H9 (cell line): ENCODE data around the gene RNPEPL1. TPM values are rescaled to one million over a fixed set of nuclear protein-coding genes. Genes with fewer than 3 reads are reported as not detected.

ENCODE experiments used
- DNase-seq: peaks from one replicate; pipeline ENCODE4 v3.0.0-alpha.2; 2017
- H2AFZ ChIP-seq: one replicate; pipeline ENCODE4 v1.6.1; 2013; ENCODE audit warnings: mild to moderate bottlenecking, low read length, control low read depth, moderate library complexity
- H2AK5ac ChIP-seq: 2 replicates; pipeline ENCODE4 v1.6.1; 2013; ENCODE audit warnings: low read length, control low read depth, mixed read lengths; ENCODE audit not compliant: insufficient read length
- H2BK120ac ChIP-seq: one replicate; pipeline ENCODE4 v1.6.1; 2013; ENCODE audit warnings: low read depth, mild to moderate bottlenecking, low read length, control low read depth, inconsistent platforms; ENCODE audit not compliant: poor library complexity, severe bottlenecking
- H2BK12ac ChIP-seq: 2 replicates; pipeline ENCODE4 v1.6.1; 2013; ENCODE audit warnings: low read length, control low read depth, mixed read lengths, low read depth; ENCODE audit not compliant: insufficient read length
- H2BK15ac ChIP-seq: 2 replicates; pipeline ENCODE4 v1.6.1; 2013; ENCODE audit warnings: low read depth, low read length, control low read depth
- H2BK20ac ChIP-seq: one replicate; pipeline ENCODE4 v1.6.1; 2013; ENCODE audit warnings: low read depth, mild to moderate bottlenecking, low read length, control low read depth, inconsistent platforms; ENCODE audit not compliant: poor library complexity, severe bottlenecking
- H2BK5ac ChIP-seq: 2 replicates; pipeline ENCODE4 v1.6.1; 2013; ENCODE audit warnings: low read length, control low read depth, mixed read lengths; ENCODE audit not compliant: insufficient read length
- H3K14ac ChIP-seq: 2 replicates; pipeline ENCODE4 v1.6.1; 2013; ENCODE audit warnings: low read length, control low read depth; ENCODE audit not compliant: insufficient read depth
- H3K18ac ChIP-seq: 2 replicates; pipeline ENCODE4 v1.6.1; 2013; ENCODE audit warnings: low read depth, mild to moderate bottlenecking, mixed read lengths, low read length, control low read depth; ENCODE audit not compliant: insufficient read length
- H3K23ac ChIP-seq: 2 replicates; pipeline ENCODE4 v1.6.1; 2013; ENCODE audit warnings: low read length, control low read depth, mixed read lengths, low read depth; ENCODE audit not compliant: insufficient read length
- H3K23me2 ChIP-seq: 2 replicates; pipeline ENCODE4 v1.6.1; 2013; ENCODE audit warnings: low read depth, mild to moderate bottlenecking, mixed read lengths, low read length, control low read depth; ENCODE audit not compliant: insufficient read length, poor library complexity, severe bottlenecking
- H3K27ac ChIP-seq: 2 replicates; pipeline ENCODE4 v1.5.1; 2013; ENCODE audit warnings: low read length, control low read depth, mixed read lengths, low read depth; ENCODE audit not compliant: insufficient read length
- H3K27me3 ChIP-seq: 2 replicates; pipeline ENCODE4 v1.6.1; 2013; ENCODE audit warnings: low read length, control low read depth, inconsistent platforms; ENCODE audit not compliant: insufficient read depth
- H3K4ac ChIP-seq: 2 replicates; pipeline ENCODE4 v1.6.1; 2013; ENCODE audit warnings: low read depth, mild to moderate bottlenecking, control low read depth, inconsistent platforms, low read length, moderate library complexity
- H3K4me1 ChIP-seq: 2 replicates; pipeline ENCODE4 v1.6.1; 2013; ENCODE audit warnings: low read length, control low read depth, inconsistent platforms; ENCODE audit not compliant: insufficient read depth
- H3K4me2 ChIP-seq: 2 replicates; pipeline ENCODE4 v1.6.1; 2013; ENCODE audit warnings: low read length, control low read depth, mixed read lengths; ENCODE audit not compliant: insufficient read length, insufficient read depth
- H3K56ac ChIP-seq: 2 replicates; pipeline ENCODE4 v1.6.1; 2013; ENCODE audit warnings: low read depth, mild to moderate bottlenecking, mixed read lengths, low read length, control low read depth; ENCODE audit not compliant: insufficient read length
- H3K79me1 ChIP-seq: 2 replicates; pipeline ENCODE4 v1.6.1; 2013; ENCODE audit warnings: low read depth, mild to moderate bottlenecking, moderate library complexity, low read length, control low read depth, inconsistent platforms; ENCODE audit not compliant: insufficient read depth, poor library complexity, severe bottlenecking
- H3K79me2 ChIP-seq: 2 replicates; pipeline ENCODE4 v1.6.1; 2013; ENCODE audit warnings: low read length, control low read depth, inconsistent platforms; ENCODE audit not compliant: insufficient read depth
- H3K9ac ChIP-seq: 2 replicates; pipeline ENCODE4 v1.6.1; 2013; ENCODE audit warnings: low read length, control low read depth, mixed read lengths; ENCODE audit not compliant: insufficient read length; ENCODE audit errors: extremely low read depth
- H3K9me3 ChIP-seq: one replicate; pipeline ENCODE4 v1.6.1; 2013; ENCODE audit warnings: low read depth, low read length, inconsistent platforms; ENCODE audit not compliant: control insufficient read depth
- H3T11ph ChIP-seq: one replicate; pipeline ENCODE4 v1.6.1; 2013; ENCODE audit warnings: mild to moderate bottlenecking, low read length, control low read depth, inconsistent platforms
- H4K20me1 ChIP-seq: one replicate; pipeline ENCODE4 v1.6.1; 2013; ENCODE audit not compliant: control insufficient read depth, insufficient read length, insufficient read depth
- H4K5ac ChIP-seq: 2 replicates; pipeline ENCODE4 v1.6.1; 2013; ENCODE audit warnings: low read depth, mild to moderate bottlenecking, mixed read lengths, low read length, control low read depth; ENCODE audit not compliant: insufficient read length
- H4K8ac ChIP-seq: replicated peaks from 2 replicates; pipeline ENCODE4 v1.6.1; 2013; ENCODE audit warnings: low read length, control low read depth, mixed read lengths, low read depth; ENCODE audit not compliant: insufficient read length
- H4K91ac ChIP-seq: 2 replicates; pipeline ENCODE4 v1.6.1; 2013; ENCODE audit warnings: low read depth, mild to moderate bottlenecking, moderate library complexity, mixed read lengths, low read length, control low read depth; ENCODE audit not compliant: insufficient read length
- H3K27ac Mint-ChIP-seq, 3 experiments: 2 replicates in 2 of 3; 3 replicates in 1 of 3; pipeline ENCODE4 v1.8.0; 2020 to 2021; ENCODE audit warnings: mixed read lengths in 3 of 3, mild to moderate bottlenecking in 1 of 3, moderate library complexity in 1 of 3
- H3K27me3 Mint-ChIP-seq: 2 replicates; pipeline ENCODE4 v1.8.0; 2021; ENCODE audit warnings: low read depth, mild to moderate bottlenecking, moderate library complexity, mixed read lengths
- H3K36me3 Mint-ChIP-seq, 3 experiments: 2 replicates in 2 of 3; 3 replicates in 1 of 3; pipeline ENCODE4 v1.8.0; 2020 to 2021; ENCODE audit warnings: low read depth in 3 of 3, mixed read lengths in 3 of 3; ENCODE audit not compliant: insufficient read depth in 1 of 3
- H3K4me1 Mint-ChIP-seq, 2 experiments: 2 replicates each; pipeline ENCODE4 v1.8.0; 2020; ENCODE audit warnings: mixed read lengths in 2 of 2
- H3K4me3 Mint-ChIP-seq, 2 experiments: 2 replicates in 1 of 2; 3 replicates in 1 of 2; pipeline ENCODE4 v1.8.0; 2020 to 2021; ENCODE audit warnings: mild to moderate bottlenecking in 2 of 2, mixed read lengths in 2 of 2, moderate library complexity in 1 of 2
- H3K9me3 Mint-ChIP-seq, 2 experiments: 2 replicates in 1 of 2; 3 replicates in 1 of 2; pipeline ENCODE4 v1.8.0; 2020; ENCODE audit warnings: mild to moderate bottlenecking in 2 of 2, mixed read lengths in 2 of 2, moderate library complexity in 1 of 2
- CTCF ChIP-seq: fragments of 200-600 bp; sonication (generic); conservative IDR thresholded peaks from 3 replicates; pipeline ENCODE4 v1.8.0; 2021; ENCODE audit warnings: antibody characterized with exemption, mild to moderate bottlenecking
- WGBS: extraction: QIAGEN DNeasy Blood & Tissue Kit; methylation state at CpG from one replicate; pipeline ENCODE4 v1.1.7; 2013; ENCODE audit warnings: missing lambda C conversion rate, low lambda C conversion rate, mixed read lengths; ENCODE audit not compliant: insufficient read length; ENCODE audit errors: extremely low coverage; 5-methylcytosine and 5-hydroxymethylcytosine counted together
- total RNA-seq: library from RNA; stranded (reverse); gene quantifications from 2 replicates; pipeline ENCODE4 v1.2.1, GENCODE V29; 2021

The RNPEPL1 gene
- total RNA-seq, 1 experiment from 2014 or later = 22.5 TPM

- Histone ChIP-seq H2BK120ac (no peak overlapping the region), H3K27me3 (no peaks in the 10 kb centered on the region), H3K9ac (no peak overlapping the region), H2AFZ (no peak overlapping the region), H2BK12ac (no peak overlapping the region), H3T11ph (no peak overlapping the region), H3K56ac (no peak overlapping the region), H4K5ac (no peak overlapping the region), H3K23ac (no peak overlapping the region), H2BK20ac (no peak overlapping the region), H3K4me2 (no peak overlapping the region), H2BK15ac (no peak overlapping the region), H3K18ac (no peak overlapping the region), H3K79me2 (no peaks in the 10 kb centered on the region), H3K4ac (no peak overlapping the region), H2AK5ac (no peak overlapping the region), H3K14ac (no peak overlapping the region), H3K79me1 (no peaks in the 10 kb centered on the region), H4K8ac (no peak overlapping the region), H3K4me1 (no peaks in the 10 kb centered on the region), H3K27ac (no peak overlapping the region), H4K91ac (no peak overlapping the region), H3K23me2 (no peaks in the 10 kb centered on the region), H4K20me1 (no peaks in the 10 kb centered on the region), H3K9me3 (no peaks in the 10 kb centered on the region), H2BK5ac (no peak overlapping the region)
- no peaks in the 10 kb centered on the region for H3K9me3 Mint-ChIP-seq
- no peak overlapping the region; a peak in 1 of 7 replicates for H3K27ac Mint-ChIP-seq
- no peak overlapping the region for H3K4me3 Mint-ChIP-seq
- peak; percentile 77 for DNase-seq
- no peaks in the 10 kb centered on the region; a peak in 1 of 4 replicates for H3K4me1 Mint-ChIP-seq
- WGBS = no CpG with 5 or more reads among the region's 11 CpGs
- H3K27me3 Mint-ChIP-seq = peaks cover 13% of the 10 kb centered on the region
- H3K36me3 Mint-ChIP-seq = peaks cover 0 to 7% (median 0%) of the 10 kb centered on the region in 3 experiments; a peak in 2 of 7 replicates
- TF ChIP-seq CTCF = peak; percentile 76
Measured at GRCh38 chr2:240604291-240604938, 36.1 kb downstream of the RNPEPL1 start.
